Fibroblast of villous mesenchyme (primary cell): ENCODE measurements around the gene LGALSL. TPM values are rescaled to one million over a fixed set of nuclear protein-coding genes. Genes with fewer than 3 reads are reported as not detected.

Experiments
- DNase-seq: peaks from one replicate; pipeline ENCODE4 v3.0.0-alpha.2; 2010; ENCODE audit warnings: low read depth
- H3K4me3 ChIP-seq: 2 replicates; pipeline ENCODE4 v1.5.1; 2011; ENCODE audit warnings: low read depth, mild to moderate bottlenecking, low read length
- total RNA-seq: library from RNA; depleted of rRNA; stranded (reverse); fragments of >200 nt; gene quantifications from 2 replicates; pipeline ENCODE4 v1.2.3, GENCODE V29; 2012
- TF ChIP-seq, protein P1 (sequence below): IDR thresholded peaks from 2 replicates; pipeline ENCODE4 v1.5.1; 2012; ENCODE audit warnings: low read depth, mild to moderate bottlenecking, low read length; ENCODE audit not compliant: insufficient read depth

Gene LGALSL
- 3.2 and 6.5 TPM in 2 replicates for total RNA-seq

DNA sequence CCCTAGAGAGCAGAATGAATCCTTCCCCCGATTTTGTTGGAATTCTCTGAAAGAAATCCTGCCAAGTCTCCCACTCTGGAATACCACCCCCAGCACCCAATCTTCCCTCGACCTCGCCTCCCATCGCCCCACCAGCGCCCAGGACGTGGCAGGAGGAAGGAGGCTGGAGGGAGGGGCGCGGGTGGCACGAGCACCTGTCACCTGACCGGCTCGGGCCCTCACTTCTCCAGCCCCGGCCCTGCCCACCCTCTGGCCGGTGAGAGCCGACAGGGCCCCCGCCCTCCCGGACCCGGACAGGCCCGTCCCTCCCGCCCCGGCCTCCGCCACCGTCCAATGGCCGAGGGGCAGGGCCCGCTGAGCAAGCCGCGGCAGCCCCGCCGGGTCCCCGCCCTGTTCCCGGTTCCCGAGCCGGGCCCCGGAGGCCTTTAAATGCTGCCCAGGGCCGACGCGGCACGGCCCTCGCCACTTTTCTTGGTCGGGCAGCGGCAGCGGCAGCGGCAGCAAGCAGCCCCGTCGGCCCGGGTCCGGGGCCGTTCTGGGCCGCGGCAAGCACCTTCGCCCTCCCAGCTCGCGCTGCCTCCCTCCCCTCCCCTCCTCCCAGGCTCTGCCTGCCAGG lies at the start of gene LGALSL:
Gene LGALSL (plus strand): TSS at position 393 of the 616 bp plus-strand sequence. CDS start 384 bp downstream, outside the sequence.
- DNase-seq, result peak; percentile 34
- peak within 1 kb of the TSS; percentile 65 for H3K4me3 ChIP-seq

DNA sequence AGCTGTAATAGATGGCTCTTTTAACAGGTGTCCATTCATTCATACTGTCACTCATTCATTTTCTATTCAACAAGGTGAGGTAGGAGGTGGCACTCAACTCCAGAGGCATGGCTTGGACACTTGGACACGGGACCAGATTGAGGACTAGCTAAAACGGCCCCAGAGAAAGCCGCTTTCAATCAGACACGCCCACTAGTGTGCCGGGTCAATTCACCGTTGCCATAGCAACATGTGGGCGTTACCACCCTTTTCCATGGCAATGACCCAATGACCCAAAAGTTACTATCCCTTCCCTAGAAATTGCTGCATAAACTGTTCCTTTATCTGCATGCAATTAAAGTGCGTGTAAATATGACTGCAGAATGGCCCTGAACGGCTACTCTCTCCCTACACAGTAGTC lies 49.2 kb upstream of the LGALSL start:
- peak; percentile 45 for DNase-seq
- TF ChIP-seq, protein P1, sequence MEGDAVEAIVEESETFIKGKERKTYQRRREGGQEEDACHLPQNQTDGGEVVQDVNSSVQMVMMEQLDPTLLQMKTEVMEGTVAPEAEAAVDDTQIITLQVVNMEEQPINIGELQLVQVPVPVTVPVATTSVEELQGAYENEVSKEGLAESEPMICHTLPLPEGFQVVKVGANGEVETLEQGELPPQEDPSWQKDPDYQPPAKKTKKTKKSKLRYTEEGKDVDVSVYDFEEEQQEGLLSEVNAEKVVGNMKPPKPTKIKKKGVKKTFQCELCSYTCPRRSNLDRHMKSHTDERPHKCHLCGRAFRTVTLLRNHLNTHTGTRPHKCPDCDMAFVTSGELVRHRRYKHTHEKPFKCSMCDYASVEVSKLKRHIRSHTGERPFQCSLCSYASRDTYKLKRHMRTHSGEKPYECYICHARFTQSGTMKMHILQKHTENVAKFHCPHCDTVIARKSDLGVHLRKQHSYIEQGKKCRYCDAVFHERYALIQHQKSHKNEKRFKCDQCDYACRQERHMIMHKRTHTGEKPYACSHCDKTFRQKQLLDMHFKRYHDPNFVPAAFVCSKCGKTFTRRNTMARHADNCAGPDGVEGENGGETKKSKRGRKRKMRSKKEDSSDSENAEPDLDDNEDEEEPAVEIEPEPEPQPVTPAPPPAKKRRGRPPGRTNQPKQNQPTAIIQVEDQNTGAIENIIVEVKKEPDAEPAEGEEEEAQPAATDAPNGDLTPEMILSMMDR, result no peak
- H3K4me3 ChIP-seq, result no peak overlapping the region

More for the DNA sequence above, at the start of gene LGALSL:
- TF ChIP-seq, protein P1, result no peak

- DNase-seq, result peak; percentile 75
- H3K4me3 ChIP-seq, result no peak overlapping the region
- TF ChIP-seq, protein P1, result no peak
Observed at GRCh38 chr2:64405581-64406406, 48.2 kb upstream of the LGALSL start.

GRCh38 chr2:64406407-64406774 lies 47.6 kb upstream of the LGALSL start:
- no peak overlapping the region for H3K4me3 ChIP-seq

DNA sequence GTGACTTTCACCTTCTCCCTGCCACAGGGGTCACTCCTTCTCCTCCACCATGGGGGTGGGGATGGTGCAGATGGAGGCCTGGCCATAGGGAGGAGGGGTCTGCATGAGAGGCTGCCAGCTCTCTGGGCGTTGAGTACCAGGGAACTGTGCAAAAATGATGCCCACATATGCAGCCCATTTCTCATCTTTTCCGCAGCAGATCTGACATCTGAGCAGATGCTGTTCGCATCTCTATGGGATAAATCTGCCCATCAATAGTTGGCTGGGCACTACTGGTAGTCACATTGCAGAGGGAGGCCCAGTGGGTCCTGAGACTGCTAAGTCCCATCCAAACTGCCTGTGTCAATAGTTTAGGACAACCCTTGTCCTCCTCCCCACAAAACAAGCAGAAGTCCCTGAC lies 45.9 kb upstream of the LGALSL start:
- no peak overlapping the region for H3K4me3 ChIP-seq
- TF ChIP-seq, protein P1, result no peak
- no peak for DNase-seq

More at GRCh38 chr2:64406407-64406774, 47.6 kb upstream of the LGALSL start:
- TF ChIP-seq, protein P1, result no peak
- no peak for DNase-seq

DNA sequence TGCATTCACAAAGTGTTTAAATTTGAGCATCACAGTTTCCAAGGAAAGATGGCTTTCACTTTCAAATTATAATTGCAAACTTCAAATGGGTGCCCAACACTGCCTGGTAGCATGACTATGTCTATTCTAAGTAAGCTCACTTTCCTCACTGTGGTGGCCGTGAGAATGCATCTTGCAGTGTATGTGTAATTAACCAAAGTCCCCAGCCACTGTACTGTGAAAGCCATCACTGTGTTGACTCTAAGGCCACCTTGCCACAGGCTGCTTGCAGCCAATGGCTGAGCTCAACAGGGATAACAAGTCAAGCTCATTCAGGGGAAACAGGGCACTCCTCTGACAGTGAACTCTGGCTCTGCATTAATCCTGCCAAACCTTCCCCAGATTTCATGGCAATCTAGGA lies 43.3 kb upstream of the LGALSL start:
- DNase-seq, result no peak
- TF ChIP-seq, protein P1, result no peak
- H3K4me3 ChIP-seq, result no peak overlapping the region
